Stomach smooth muscle (tissue), 2 donors: Measurements from ENCODE around the gene CBLC.

ENCODE experiments used
- H3K27ac ChIP-seq: one replicate; pipeline ENCODE4 v1.7.0; 2013; ENCODE audit warnings: mild to moderate bottlenecking, low read length, inconsistent platforms
- H3K27me3 ChIP-seq, 2 donors: one replicate each; pipeline ENCODE4 v1.7.0; 2013; ENCODE audit warnings: low read length in 2 of 2; ENCODE audit not compliant: insufficient read depth in 2 of 2, control insufficient read depth in 1 of 2
- H3K36me3 ChIP-seq, 2 donors: one replicate each; pipeline ENCODE4 v1.7.0; 2013; ENCODE audit warnings: low read length in 2 of 2; ENCODE audit not compliant: control insufficient read depth in 2 of 2, insufficient read depth in 2 of 2
- H3K4me1 ChIP-seq: one replicate; pipeline ENCODE4 v1.7.0; 2013; ENCODE audit warnings: low read length; ENCODE audit not compliant: control insufficient read depth, insufficient read depth
- H3K4me3 ChIP-seq, 2 donors: one replicate each; pipeline ENCODE4 v1.7.0; 2013; ENCODE audit warnings: low read length in 2 of 2
- H3K9ac ChIP-seq, 2 donors: one replicate each; pipeline ENCODE4 v1.7.0; 2013; ENCODE audit warnings: low read length in 2 of 2, mild to moderate bottlenecking in 1 of 2
- H3K9me3 ChIP-seq, 2 donors: one replicate each; pipeline ENCODE4 v1.7.0; 2013; ENCODE audit warnings: low read length in 2 of 2; ENCODE audit not compliant: control insufficient read depth in 2 of 2
- donor health status: healthy.
- donor health status: Pancreatic carcinoma.

CBLC gene

GRCh38 chr19:44785271-44785670, 7.6 kb downstream of the CBLC start:
- no peaks in the 10 kb centered on the region for H3K9me3 ChIP-seq
- no peak overlapping the region for H3K4me3 ChIP-seq
- no peaks in the 10 kb centered on the region for H3K36me3 ChIP-seq
- H3K27me3 ChIP-seq = peaks cover 0 to 3% of the 10 kb centered on the region in 2 donors
- peaks cover 4% of the 10 kb centered on the region for H3K4me1 ChIP-seq
- no peak overlapping the region for H3K27ac ChIP-seq
- H3K9ac ChIP-seq = no peak overlapping the region

DNA sequence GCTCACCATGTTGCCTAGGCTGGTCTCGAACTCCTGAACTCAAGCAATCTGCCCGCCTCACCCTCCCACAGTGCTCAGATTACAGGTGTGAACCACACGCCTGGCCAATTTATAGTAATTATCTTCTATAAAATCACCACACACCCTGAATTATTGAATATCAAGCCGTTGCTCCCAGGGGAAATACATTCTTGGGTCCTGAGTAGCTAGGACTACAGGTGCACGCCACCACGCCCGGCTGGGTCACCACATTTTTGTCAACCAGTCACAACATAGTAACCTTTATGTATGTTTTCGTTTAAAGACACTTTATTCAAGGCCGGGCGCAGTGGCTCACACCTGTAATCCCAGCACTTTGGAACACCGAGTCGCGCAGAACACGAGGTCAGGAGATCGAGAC, 8.3 kb downstream of the CBLC start:
- H3K36me3 ChIP-seq = no peaks in the 10 kb centered on the region
- H3K9me3 ChIP-seq = no peaks in the 10 kb centered on the region
- H3K4me3 ChIP-seq = no peak overlapping the region
- H3K27ac ChIP-seq = no peak overlapping the region
- peaks cover 0 to 3% of the 10 kb centered on the region in 2 donors for H3K27me3 ChIP-seq
- H3K4me1 ChIP-seq = peaks cover 4% of the 10 kb centered on the region
- no peak overlapping the region for H3K9ac ChIP-seq

DNA sequence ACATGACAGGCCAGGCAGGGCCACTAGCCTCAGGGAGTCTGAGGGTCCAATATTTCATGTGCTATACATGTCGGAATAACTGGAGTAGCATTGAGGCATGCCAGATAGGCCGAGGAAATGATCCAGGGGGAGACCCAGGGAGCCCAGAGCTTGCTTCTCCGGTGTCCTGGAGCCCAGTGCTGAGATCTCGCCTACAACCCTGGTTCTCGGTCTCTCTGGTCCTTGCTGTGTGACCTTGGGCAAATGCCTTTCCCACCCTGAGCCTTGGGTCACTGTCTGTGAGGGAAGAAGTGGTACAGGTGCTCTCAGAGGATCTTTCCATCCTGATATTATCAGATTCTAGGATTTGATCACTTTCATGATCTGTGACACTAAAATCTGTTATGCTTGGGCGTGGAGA, 11.3 kb downstream of the CBLC start:
- H3K27me3 ChIP-seq = peaks cover 0 to 3% of the 10 kb centered on the region in 2 donors
- H3K4me1 ChIP-seq = peaks cover 4% of the 10 kb centered on the region
- H3K9me3 ChIP-seq = no peaks in the 10 kb centered on the region
- H3K4me3 ChIP-seq = no peak overlapping the region
- H3K36me3 ChIP-seq = no peaks in the 10 kb centered on the region
- H3K9ac ChIP-seq = no peak overlapping the region
- no peak overlapping the region for H3K27ac ChIP-seq

DNA sequence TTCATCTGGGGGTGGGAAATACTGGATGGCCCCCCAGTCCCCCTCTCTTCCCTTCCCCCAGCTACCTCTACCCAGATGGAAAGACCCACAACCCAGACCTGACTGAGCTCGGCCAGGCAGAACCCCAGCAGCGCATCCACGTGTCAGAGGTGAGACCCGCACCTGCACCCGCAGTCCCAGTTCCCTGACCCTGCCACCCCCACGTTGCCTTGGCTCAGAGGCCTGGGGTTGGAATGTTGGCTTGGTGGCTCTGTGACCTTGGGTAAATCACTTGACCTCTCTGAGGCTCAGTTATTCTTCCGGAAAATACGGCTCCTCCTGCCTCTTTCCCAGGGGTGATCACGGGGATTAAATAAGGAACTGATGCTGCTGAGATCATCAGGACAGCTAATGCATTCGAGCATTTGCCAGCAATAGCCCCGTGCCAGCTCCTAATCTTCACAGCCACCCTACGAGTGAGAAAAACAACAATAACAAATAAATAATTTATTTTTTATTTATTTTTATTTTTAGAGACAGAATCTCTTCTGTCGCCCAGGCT, 12.3 kb downstream of the CBLC start:
- Histone ChIP-seq H3K4me3 (no peak overlapping the region), H3K27ac (no peak overlapping the region), H3K27me3 (no peaks in the 10 kb centered on the region), H3K9ac (no peak overlapping the region), H3K36me3 (no peaks in the 10 kb centered on the region), H3K9me3 (no peaks in the 10 kb centered on the region), H3K4me1 (no peaks in the 10 kb centered on the region)

DNA sequence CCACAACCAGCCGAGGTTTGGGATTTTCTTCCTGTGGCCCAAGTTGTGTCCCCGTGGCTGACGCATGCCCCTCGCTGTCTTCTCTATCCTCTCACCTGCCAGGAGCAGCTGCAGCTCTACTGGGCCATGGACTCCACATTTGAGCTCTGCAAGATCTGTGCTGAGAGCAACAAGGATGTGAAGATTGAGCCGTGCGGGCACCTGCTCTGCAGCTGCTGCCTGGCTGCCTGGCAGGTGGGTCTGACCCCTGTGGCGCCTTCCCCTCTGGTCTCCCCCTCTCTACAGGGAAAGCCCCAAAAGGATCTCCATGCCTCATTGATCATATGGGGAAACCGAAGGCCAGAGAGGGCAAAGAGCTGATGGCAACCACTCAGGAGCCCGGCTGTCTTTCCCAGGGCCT, 14.6 kb downstream of the CBLC start:
- no peaks in the 10 kb centered on the region for H3K36me3 ChIP-seq
- H3K9me3 ChIP-seq = no peaks in the 10 kb centered on the region
- no peaks in the 10 kb centered on the region for H3K27me3 ChIP-seq
- H3K4me1 ChIP-seq = no peaks in the 10 kb centered on the region
- H3K4me3 ChIP-seq = no peak overlapping the region
- no peak overlapping the region for H3K27ac ChIP-seq
- H3K9ac ChIP-seq = no peak overlapping the region

GRCh38 chr19:44794610-44795009, 16.9 kb downstream of the CBLC start:
- Histone ChIP-seq H3K9me3 (no peaks in the 10 kb centered on the region), H3K36me3 (no peaks in the 10 kb centered on the region), H3K9ac (no peak overlapping the region), H3K4me3 (no peak overlapping the region), H3K4me1 (no peaks in the 10 kb centered on the region), H3K27ac (no peak overlapping the region), H3K27me3 (no peaks in the 10 kb centered on the region)

GRCh38 chr19:44795398-44795987, 17.8 kb downstream of the CBLC start:
- no peak overlapping the region for H3K27ac ChIP-seq

GRCh38 chr19:44796701-44797115, 19.0 kb downstream of the CBLC start:
- Histone ChIP-seq H3K36me3 (no peaks in the 10 kb centered on the region), H3K27ac (no peak overlapping the region), H3K9me3 (no peaks in the 10 kb centered on the region), H3K4me3 (no peak overlapping the region), H3K27me3 (no peaks in the 10 kb centered on the region), H3K9ac (no peak overlapping the region), H3K4me1 (no peaks in the 10 kb centered on the region)

More at GRCh38 chr19:44795398-44795987, 17.8 kb downstream of the CBLC start:
- Histone ChIP-seq H3K4me3 (no peak overlapping the region), H3K4me1 (no peaks in the 10 kb centered on the region), H3K9me3 (no peaks in the 10 kb centered on the region), H3K27me3 (no peaks in the 10 kb centered on the region), H3K36me3 (no peaks in the 10 kb centered on the region), H3K9ac (no peak overlapping the region)

DNA sequence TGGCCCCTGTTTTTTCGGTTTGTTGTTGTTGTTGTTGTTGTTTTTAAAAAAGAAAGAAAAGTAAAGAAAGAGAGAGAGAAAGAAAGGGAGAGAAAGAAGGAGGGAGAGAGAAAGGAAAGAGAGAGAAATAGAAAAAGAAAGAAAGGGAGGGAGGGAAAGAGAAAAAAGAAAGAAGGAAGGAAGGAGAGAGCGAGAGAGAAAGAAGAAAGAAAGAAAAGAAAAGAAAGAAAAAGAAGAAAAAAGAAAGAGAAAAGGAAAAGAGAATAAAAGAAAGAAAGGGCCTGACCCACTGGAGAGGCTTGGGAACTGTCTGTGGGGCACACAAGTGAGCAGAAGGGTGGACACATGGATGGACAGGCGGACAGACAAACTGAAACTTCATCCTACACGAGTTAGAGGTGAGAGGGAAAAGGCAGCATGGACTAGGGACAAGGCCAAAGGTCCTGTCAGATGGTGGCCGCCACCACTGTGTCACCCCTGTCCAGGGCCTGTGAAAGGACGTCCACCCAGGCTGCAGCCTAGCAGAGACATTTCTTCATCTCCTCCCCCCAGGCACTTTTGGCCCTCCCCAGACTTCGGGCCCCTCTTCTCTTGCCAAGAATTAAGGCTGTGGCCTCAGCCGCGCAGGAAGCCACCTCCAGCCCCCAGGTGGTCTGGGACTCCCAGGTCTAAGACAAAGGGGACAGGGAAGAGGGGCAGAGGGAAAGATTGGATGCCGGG, 22.1 kb downstream of the CBLC start:
- no peaks in the 10 kb centered on the region for H3K36me3 ChIP-seq
- H3K4me1 ChIP-seq = no peaks in the 10 kb centered on the region

DNA sequence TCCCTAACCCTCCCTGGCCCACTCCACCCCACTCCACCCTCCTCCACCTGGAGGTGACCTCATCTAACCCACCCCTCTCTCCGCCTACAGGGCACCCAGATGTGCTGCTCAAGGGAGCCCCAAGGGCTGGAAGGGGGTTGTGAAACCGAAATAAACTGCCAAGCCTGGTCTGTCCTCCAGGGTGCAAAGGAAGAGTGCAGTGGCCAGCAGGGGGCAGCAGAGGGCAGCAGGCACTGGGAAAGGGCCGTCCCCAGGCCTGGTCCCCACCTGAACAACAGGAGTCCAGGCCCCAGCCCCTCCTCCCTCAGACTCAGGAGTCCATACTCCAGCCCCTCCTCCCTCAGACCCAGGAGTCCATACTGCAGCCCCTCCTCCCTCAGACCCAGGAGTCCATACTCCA, 22.8 kb downstream of the CBLC start:
- H3K9ac ChIP-seq = no peak overlapping the region
- H3K27me3 ChIP-seq = no peaks in the 10 kb centered on the region

More for the DNA sequence above, 22.1 kb downstream of the CBLC start:
- H3K4me3 ChIP-seq = no peak overlapping the region
- no peaks in the 10 kb centered on the region for H3K9me3 ChIP-seq
- no peak overlapping the region for H3K27ac ChIP-seq
- H3K9ac ChIP-seq = no peak overlapping the region
- H3K27me3 ChIP-seq = no peaks in the 10 kb centered on the region

More for the DNA sequence above, 22.8 kb downstream of the CBLC start:
- Histone ChIP-seq H3K36me3 (no peaks in the 10 kb centered on the region), H3K27ac (no peak overlapping the region), H3K9me3 (no peaks in the 10 kb centered on the region), H3K4me3 (no peak overlapping the region), H3K4me1 (no peaks in the 10 kb centered on the region)
